Prostate gland (tissue), 2 donors: Measurements from ENCODE around the gene SKIDA1.

Source experiments
- CTCF ChIP-seq, 4 experiments: fragments of 200-600 bp in 2 of 4; fragments of 450-650 bp in 2 of 4; sonication (generic) in 2 of 4; IDR thresholded peaks; 1 replicate in 3 of 4; 2 replicates in 1 of 4; pipeline ENCODE4 v1.5.1; 2016 to 2019; ENCODE audit warnings: antibody characterized with exemption in 4 of 4, mild to moderate bottlenecking in 2 of 4, moderate library complexity in 2 of 4
- POLR2AphosphoS5 ChIP-seq: sonication (generic); formaldehyde crosslinking; IDR thresholded peaks from one replicate; pipeline ENCODE4 v1.6.1; 2017; ENCODE audit warnings: antibody characterized with exemption

GRCh38 chr10:21520509-21520908, 5.0 kb downstream of the SKIDA1 start:
- no peak for TF ChIP-seq CTCF (IDR thresholded peaks at IDR 0.05)
- no peak for TF ChIP-seq POLR2AphosphoS5
